Neural cell (in vitro differentiated cells): ENCODE measurements around the gene RHOT2. TPM values are rescaled to one million over a fixed set of nuclear protein-coding genes. Genes with fewer than 3 reads are reported as not detected.

ENCODE experiments used
- H2AFZ ChIP-seq: fragments of 200-600, 300-800 bp; sonication (generic), shearing (Covaris generic); 2 replicates; pipeline ENCODE4 v1.6.0; 2014; ENCODE audit warnings: low read depth, mild to moderate bottlenecking, antibody characterized with exemption, low read length, moderate library complexity
- H3F3A ChIP-seq: fragments of 200-600 bp; shearing (Covaris generic); 2 replicates; pipeline ENCODE4 v1.6.1; 2016; ENCODE audit warnings: mild to moderate bottlenecking, moderate library complexity, mixed read lengths, antibody characterized with exemption, low read length; ENCODE audit not compliant: insufficient read depth, poor library complexity, severe bottlenecking
- H3K27ac ChIP-seq: fragments of 200-600, 300-800 bp; sonication (generic), shearing (Covaris generic); 2 replicates; pipeline ENCODE4 v1.5.1; 2014; ENCODE audit warnings: mild to moderate bottlenecking, low read length, moderate library complexity
- H3K27me3 ChIP-seq: fragments of 300-800, 200-600 bp; sonication (generic), shearing (Covaris generic); 2 replicates; pipeline ENCODE4 v1.6.0; 2014; ENCODE audit warnings: mild to moderate bottlenecking, low read depth, low read length, moderate library complexity; ENCODE audit not compliant: insufficient read depth
- H3K36me3 ChIP-seq: fragments of 300-800, 200-600 bp; sonication (generic), shearing (Covaris generic); 2 replicates; pipeline ENCODE4 v1.5.1; 2014; ENCODE audit warnings: mild to moderate bottlenecking, antibody characterized with exemption, low read length, moderate library complexity; ENCODE audit not compliant: insufficient read depth
- H3K4me2 ChIP-seq: fragments of 300-800, 200-600 bp; sonication (generic), shearing (Covaris generic); 2 replicates; pipeline ENCODE4 v1.6.0; 2014; ENCODE audit warnings: mild to moderate bottlenecking, low read length
- H3K4me3 ChIP-seq: fragments of 300-800, 200-600 bp; sonication (generic), shearing (Covaris generic); 2 replicates; pipeline ENCODE4 v1.5.1; 2014; ENCODE audit warnings: mild to moderate bottlenecking, low read length, moderate library complexity
- H3K79me2 ChIP-seq: fragments of 200-600 bp; shearing (Covaris generic); replicated peaks from 2 replicates; pipeline ENCODE4 v1.6.0; 2014; ENCODE audit warnings: mild to moderate bottlenecking, low read length, moderate library complexity; ENCODE audit not compliant: insufficient read depth
- H3K9ac ChIP-seq: fragments of 300-800, 200-600 bp; sonication (generic), shearing (Covaris generic); 2 replicates; pipeline ENCODE4 v1.6.1; 2016; ENCODE audit warnings: mild to moderate bottlenecking, low read length, mixed read lengths
- H3K9me2 ChIP-seq: fragments of 200-600 bp; shearing (Covaris generic); 2 replicates; pipeline ENCODE4 v1.6.1; 2016; ENCODE audit warnings: mild to moderate bottlenecking, low read length, mixed read lengths; ENCODE audit not compliant: insufficient read depth
- H3K9me3 ChIP-seq: fragments of 200-600, 300-800 bp; sonication (generic), shearing (Covaris generic); 2 replicates; pipeline ENCODE4 v1.6.1; 2016; ENCODE audit warnings: mild to moderate bottlenecking, mixed run types, low read length, moderate library complexity, mixed read lengths
- H4K20me1 ChIP-seq: fragments of 200-600 bp; shearing (Covaris generic); 2 replicates; pipeline ENCODE4 v1.6.1; 2016; ENCODE audit warnings: mild to moderate bottlenecking, mixed run types; ENCODE audit not compliant: insufficient read depth
- EP300 ChIP-seq: fragments of 450-650 bp; conservative IDR thresholded peaks from 2 replicates; pipeline ENCODE4 v1.6.1; 2014; ENCODE audit warnings: antibody characterized with exemption, mild to moderate bottlenecking, moderate library complexity; ENCODE audit not compliant: poor library complexity, severe bottlenecking
- EZH2 ChIP-seq: fragments of 200-600, 300-800 bp; shearing (Covaris generic), sonication (generic); IDR thresholded peaks from 2 replicates; pipeline ENCODE4 v1.6.1; 2014; ENCODE audit warnings: antibody characterized with exemption, low read length, borderline replicate concordance, mild to moderate bottlenecking; ENCODE audit not compliant: insufficient read depth, poor library complexity, severe bottlenecking
- MXI1 ChIP-seq: fragments of 450-650 bp; conservative IDR thresholded peaks from 2 replicates; pipeline ENCODE4 v1.6.1; 2014; ENCODE audit warnings: antibody characterized with exemption, mild to moderate bottlenecking; ENCODE audit not compliant: poor library complexity, severe bottlenecking
- POLR2AphosphoS5 ChIP-seq: IDR thresholded peaks from 2 replicates; pipeline ENCODE4 v1.6.1; 2012
- RAD21 ChIP-seq: fragments of 450-650 bp; conservative IDR thresholded peaks from 2 replicates; pipeline ENCODE4 v1.6.1; 2014; ENCODE audit warnings: antibody characterized with exemption, mild to moderate bottlenecking, moderate library complexity
- SMC3 ChIP-seq: fragments of 450-650 bp; conservative IDR thresholded peaks from 2 replicates; pipeline ENCODE4 v1.6.1; 2014; ENCODE audit warnings: antibody characterized with exemption, mild to moderate bottlenecking, moderate library complexity; ENCODE audit not compliant: poor library complexity
- TAF1 ChIP-seq: IDR thresholded peaks from 2 replicates; pipeline ENCODE4 v1.6.1; 2012; ENCODE audit warnings: low read depth
- polyA plus RNA-seq: library from polyadenylated mRNA; depleted of rRNA; stranded (reverse); fragments of >200 nt; gene quantifications from 2 replicates; pipeline ENCODE4 v1.2.3, GENCODE V29; 2014
- TF ChIP-seq, protein P1 (sequence below): IDR thresholded peaks from 2 replicates; pipeline ENCODE4 v1.6.1; 2012; ENCODE audit warnings: borderline replicate concordance
- TF ChIP-seq, protein P2 (sequence below): fragments of 450-650 bp; IDR thresholded peaks from 2 replicates; pipeline ENCODE4 v1.5.1; 2014; ENCODE audit warnings: antibody characterized with exemption, mild to moderate bottlenecking, moderate library complexity; ENCODE audit not compliant: poor library complexity, severe bottlenecking

The RHOT2 gene
- polyA plus RNA-seq, 1 donor from 2014 or later = 132 TPM

DNA sequence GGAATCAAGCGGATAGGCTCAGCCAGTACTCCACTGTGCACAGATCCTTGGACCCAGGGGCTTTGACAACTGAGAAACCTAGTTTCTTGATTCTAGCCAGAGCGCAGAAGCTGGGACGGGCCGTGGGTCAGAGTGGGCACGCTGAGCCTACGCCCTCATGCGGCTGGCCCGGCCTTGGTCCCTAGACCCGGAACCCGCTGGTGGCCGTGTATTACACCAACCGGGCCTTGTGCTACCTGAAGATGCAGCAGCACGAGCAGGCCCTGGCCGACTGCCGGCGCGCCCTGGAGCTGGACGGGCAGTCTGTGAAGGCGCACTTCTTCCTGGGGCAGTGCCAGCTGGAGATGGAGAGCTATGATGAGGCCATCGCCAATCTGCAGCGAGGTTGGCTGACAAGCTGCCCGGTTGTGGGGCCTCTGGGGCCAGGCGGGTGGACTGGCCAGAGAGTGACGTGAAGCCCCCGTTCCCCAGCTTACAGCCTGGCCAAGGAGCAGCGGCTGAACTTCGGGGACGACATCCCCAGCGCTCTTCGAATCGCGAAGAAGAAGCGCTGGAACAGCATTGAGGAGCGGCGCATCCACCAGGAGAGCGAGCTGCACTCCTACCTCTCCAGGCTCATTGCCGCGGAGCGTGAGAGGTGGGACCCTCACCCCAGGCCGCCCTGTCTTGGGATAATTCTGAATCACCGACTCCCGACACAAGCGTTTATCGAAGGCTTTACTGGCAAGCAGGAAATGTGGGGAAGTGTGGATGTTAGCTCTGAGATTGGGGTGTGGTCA, 13.2 kb downstream of the RHOT2 start:
- peak overlapping the region; percentile 74 for H3K9ac ChIP-seq
- no peak for TF ChIP-seq TAF1
- TF ChIP-seq EZH2 = no peak
- TF ChIP-seq, protein P1, sequence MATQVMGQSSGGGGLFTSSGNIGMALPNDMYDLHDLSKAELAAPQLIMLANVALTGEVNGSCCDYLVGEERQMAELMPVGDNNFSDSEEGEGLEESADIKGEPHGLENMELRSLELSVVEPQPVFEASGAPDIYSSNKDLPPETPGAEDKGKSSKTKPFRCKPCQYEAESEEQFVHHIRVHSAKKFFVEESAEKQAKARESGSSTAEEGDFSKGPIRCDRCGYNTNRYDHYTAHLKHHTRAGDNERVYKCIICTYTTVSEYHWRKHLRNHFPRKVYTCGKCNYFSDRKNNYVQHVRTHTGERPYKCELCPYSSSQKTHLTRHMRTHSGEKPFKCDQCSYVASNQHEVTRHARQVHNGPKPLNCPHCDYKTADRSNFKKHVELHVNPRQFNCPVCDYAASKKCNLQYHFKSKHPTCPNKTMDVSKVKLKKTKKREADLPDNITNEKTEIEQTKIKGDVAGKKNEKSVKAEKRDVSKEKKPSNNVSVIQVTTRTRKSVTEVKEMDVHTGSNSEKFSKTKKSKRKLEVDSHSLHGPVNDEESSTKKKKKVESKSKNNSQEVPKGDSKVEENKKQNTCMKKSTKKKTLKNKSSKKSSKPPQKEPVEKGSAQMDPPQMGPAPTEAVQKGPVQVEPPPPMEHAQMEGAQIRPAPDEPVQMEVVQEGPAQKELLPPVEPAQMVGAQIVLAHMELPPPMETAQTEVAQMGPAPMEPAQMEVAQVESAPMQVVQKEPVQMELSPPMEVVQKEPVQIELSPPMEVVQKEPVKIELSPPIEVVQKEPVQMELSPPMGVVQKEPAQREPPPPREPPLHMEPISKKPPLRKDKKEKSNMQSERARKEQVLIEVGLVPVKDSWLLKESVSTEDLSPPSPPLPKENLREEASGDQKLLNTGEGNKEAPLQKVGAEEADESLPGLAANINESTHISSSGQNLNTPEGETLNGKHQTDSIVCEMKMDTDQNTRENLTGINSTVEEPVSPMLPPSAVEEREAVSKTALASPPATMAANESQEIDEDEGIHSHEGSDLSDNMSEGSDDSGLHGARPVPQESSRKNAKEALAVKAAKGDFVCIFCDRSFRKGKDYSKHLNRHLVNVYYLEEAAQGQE = no peak
- TF ChIP-seq RAD21 = no peak
- no peak for TF ChIP-seq SMC3
- TF ChIP-seq MXI1 = no peak
- no peak for TF ChIP-seq POLR2AphosphoS5
- TF ChIP-seq, protein P2, sequence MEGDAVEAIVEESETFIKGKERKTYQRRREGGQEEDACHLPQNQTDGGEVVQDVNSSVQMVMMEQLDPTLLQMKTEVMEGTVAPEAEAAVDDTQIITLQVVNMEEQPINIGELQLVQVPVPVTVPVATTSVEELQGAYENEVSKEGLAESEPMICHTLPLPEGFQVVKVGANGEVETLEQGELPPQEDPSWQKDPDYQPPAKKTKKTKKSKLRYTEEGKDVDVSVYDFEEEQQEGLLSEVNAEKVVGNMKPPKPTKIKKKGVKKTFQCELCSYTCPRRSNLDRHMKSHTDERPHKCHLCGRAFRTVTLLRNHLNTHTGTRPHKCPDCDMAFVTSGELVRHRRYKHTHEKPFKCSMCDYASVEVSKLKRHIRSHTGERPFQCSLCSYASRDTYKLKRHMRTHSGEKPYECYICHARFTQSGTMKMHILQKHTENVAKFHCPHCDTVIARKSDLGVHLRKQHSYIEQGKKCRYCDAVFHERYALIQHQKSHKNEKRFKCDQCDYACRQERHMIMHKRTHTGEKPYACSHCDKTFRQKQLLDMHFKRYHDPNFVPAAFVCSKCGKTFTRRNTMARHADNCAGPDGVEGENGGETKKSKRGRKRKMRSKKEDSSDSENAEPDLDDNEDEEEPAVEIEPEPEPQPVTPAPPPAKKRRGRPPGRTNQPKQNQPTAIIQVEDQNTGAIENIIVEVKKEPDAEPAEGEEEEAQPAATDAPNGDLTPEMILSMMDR = no peak
- TF ChIP-seq EP300 = no peak
- H3K9me3 ChIP-seq = no peaks in the 10 kb centered on the region
- H3K27ac ChIP-seq = no peak overlapping the region
- H2AFZ ChIP-seq = no peak overlapping the region
- H3K36me3 ChIP-seq = no peaks in the 10 kb centered on the region
- peaks cover 20% of the 10 kb centered on the region for H3K79me2 ChIP-seq
- H3K4me3 ChIP-seq = peak overlapping the region; percentile 70
- no peaks in the 10 kb centered on the region for H3K27me3 ChIP-seq
- H3F3A ChIP-seq = no peaks in the 10 kb centered on the region
- H4K20me1 ChIP-seq = peaks cover 6% of the 10 kb centered on the region
- peak overlapping the region; percentile 93 for H3K4me2 ChIP-seq
- no peaks in the 10 kb centered on the region for H3K9me2 ChIP-seq

DNA sequence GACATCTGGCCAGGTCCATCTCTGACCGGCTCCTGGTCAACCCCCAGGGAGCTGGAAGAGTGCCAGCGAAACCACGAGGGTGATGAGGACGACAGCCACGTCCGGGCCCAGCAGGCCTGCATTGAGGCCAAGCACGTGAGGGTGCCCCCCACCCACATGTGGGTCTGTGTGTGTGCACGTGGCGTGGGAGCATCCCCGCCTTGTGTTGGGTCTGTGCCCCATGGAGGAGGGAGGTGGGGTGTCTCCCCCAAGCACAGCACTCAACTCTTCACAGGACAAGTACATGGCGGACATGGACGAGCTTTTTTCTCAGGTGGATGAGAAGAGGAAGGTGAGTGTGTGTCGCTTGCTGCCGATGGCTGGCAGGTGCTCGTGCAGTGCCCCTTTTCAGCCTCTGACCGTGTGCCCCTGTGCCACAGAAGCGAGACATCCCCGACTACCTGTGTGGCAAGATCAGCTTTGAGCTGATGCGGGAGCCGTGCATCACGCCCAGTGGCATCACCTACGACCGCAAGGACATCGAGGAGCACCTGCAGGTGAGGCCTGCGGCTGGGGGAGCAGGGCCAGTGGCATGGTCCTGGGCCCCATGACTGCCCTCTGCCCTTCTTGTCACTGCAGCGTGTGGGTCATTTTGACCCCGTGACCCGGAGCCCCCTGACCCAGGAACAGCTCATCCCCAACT, 14.0 kb downstream of the RHOT2 start:
- Histone ChIP-seq H2AFZ (no peak overlapping the region), H4K20me1 (peaks cover 6% of the 10 kb centered on the region), H3K36me3 (no peaks in the 10 kb centered on the region), H3K9me3 (no peaks in the 10 kb centered on the region), H3F3A (no peaks in the 10 kb centered on the region), H3K27me3 (no peaks in the 10 kb centered on the region), H3K27ac (no peak overlapping the region), H3K79me2 (peaks cover 20% of the 10 kb centered on the region), H3K4me3 (peak overlapping the region; percentile 70), H3K9ac (no peak overlapping the region), H3K9me2 (no peaks in the 10 kb centered on the region), H3K4me2 (no peak overlapping the region)
- TF ChIP-seq, protein P1 = no peak
- TF ChIP-seq EP300 = no peak
- no peak for TF ChIP-seq TAF1
